GM12865 (cell line): Measurements from ENCODE around the gene SAMD4A.

Experiments
- DNase-seq: peaks from one replicate; pipeline ENCODE4 v3.0.0; 2010; ENCODE audit warnings: low read depth
- H3K4me3 ChIP-seq: 2 replicates; pipeline ENCODE4 v1.5.1; 2011; ENCODE audit warnings: mild to moderate bottlenecking, low read depth, low read length, control low read depth
- CTCF ChIP-seq: IDR thresholded peaks from 2 replicates; pipeline ENCODE4 v1.5.1; 2011; ENCODE audit warnings: low read length, control low read depth, low read depth, inconsistent platforms; ENCODE audit not compliant: insufficient read depth; ENCODE audit errors: missing control alignments

SAMD4A gene

DNA sequence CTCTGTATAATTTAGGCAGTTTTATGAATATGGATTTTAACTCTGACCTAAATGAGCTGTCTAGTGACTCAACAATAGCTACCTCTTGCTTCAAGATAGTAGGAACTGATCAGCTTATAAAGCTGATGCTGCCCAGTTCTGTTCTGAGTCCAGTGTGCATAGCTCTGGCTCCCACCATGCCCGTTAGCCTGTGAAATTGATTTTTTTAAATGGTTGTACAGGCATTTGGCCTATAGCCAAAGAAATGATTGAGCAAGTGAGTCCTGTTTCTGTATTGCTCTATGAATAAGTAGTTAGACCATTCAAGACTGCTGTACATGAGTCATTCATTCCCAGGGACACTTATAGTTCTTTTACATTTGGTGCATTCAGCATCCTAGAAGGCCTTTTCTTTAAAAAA, 36.4 kb downstream of the SAMD4A start:
- TF ChIP-seq CTCF = no peak
- no peak for DNase-seq
- H3K4me3 ChIP-seq = no peak overlapping the region

- no peak overlapping the region for H3K4me3 ChIP-seq
- no peak for TF ChIP-seq CTCF
- no peak for DNase-seq
Measured at GRCh38 chr14:54606178-54606577, 39.2 kb downstream of the SAMD4A start.

GRCh38 chr14:54606631-54607133, 39.8 kb downstream of the SAMD4A start:
- no peak for DNase-seq
- H3K4me3 ChIP-seq = no peak overlapping the region
- TF ChIP-seq CTCF = no peak

DNA sequence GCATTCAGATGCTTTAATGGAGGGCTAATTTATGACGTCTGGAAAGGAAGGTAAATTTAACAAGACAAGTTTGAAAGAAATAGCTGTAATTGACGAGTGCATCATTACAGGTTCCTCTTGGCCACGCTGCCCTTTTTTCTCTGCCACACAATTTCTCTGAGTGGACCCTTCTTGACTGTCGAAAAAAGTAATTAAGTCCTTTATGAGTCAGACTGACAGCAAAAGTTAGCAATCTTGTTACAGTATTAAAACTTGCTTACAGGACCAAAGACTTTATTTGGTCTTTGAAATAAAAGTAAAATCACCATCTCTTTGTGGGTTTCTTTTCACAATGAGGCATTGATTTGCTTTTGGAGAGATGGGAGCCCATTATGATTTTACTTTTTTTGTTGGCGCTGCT, 42.6 kb downstream of the SAMD4A start:
- TF ChIP-seq CTCF = no peak
- no peak overlapping the region for H3K4me3 ChIP-seq
- no peak for DNase-seq

DNA sequence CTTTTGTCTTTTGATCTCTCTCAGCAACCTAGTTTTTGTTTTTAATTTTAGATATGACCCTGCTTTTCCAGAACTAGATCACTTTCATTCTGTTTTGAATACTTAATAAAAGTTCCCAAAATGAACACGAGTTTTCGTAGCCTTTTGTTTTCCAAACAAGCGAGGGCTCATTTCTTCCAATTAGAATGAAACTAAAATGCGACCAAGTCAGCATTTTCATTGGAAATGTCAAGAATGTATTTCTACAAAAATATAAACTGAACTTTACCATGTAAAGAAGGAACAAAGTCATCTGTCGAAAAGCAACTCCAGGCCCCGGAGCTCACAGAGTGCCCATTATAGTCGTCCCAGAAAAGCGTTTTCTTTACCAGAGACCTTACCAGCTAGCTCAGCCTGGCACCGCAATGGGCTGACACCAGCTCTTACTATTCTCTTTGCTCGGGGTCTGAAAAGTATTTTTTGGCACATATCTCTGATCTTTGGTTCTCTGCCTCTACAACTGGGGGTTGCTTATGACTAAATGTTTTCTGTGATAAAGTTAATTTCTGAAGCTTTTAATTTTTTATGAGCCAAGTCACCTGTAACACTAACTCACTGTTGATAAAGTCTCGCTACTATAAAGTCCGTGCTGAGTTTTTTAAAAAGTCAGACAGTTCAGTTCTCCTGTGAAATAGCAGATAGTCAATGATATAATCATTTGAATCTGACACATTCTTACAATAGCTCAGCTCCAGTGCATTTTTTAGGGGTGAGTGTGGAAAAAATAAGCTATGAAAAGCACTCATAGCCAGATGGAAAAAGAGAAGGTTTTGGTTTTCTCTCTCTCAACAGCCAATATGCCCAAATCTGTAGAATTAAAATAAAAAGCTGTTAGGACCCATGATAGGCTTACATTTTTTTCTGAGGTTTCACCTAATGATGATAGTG, 43.4 kb downstream of the SAMD4A start:
- DNase-seq = no peak
- no peak overlapping the region for H3K4me3 ChIP-seq
- TF ChIP-seq CTCF = no peak

GRCh38 chr14:54614296-54614695, 47.4 kb downstream of the SAMD4A start:
- TF ChIP-seq CTCF = no peak
- no peak for DNase-seq
- no peak overlapping the region for H3K4me3 ChIP-seq
